HG03521 (cell line): ENCODE results near the gene EHBP1.

Experiments used
- ATAC-seq: cut with Tn5 transposase; IDR thresholded peaks from one replicate; pipeline ENCODE4 v1.9.1; 2021; ENCODE audit warnings: mild to moderate bottlenecking, moderate library complexity; ENCODE audit not compliant: unreplicated experiment

EHBP1 gene

DNA sequence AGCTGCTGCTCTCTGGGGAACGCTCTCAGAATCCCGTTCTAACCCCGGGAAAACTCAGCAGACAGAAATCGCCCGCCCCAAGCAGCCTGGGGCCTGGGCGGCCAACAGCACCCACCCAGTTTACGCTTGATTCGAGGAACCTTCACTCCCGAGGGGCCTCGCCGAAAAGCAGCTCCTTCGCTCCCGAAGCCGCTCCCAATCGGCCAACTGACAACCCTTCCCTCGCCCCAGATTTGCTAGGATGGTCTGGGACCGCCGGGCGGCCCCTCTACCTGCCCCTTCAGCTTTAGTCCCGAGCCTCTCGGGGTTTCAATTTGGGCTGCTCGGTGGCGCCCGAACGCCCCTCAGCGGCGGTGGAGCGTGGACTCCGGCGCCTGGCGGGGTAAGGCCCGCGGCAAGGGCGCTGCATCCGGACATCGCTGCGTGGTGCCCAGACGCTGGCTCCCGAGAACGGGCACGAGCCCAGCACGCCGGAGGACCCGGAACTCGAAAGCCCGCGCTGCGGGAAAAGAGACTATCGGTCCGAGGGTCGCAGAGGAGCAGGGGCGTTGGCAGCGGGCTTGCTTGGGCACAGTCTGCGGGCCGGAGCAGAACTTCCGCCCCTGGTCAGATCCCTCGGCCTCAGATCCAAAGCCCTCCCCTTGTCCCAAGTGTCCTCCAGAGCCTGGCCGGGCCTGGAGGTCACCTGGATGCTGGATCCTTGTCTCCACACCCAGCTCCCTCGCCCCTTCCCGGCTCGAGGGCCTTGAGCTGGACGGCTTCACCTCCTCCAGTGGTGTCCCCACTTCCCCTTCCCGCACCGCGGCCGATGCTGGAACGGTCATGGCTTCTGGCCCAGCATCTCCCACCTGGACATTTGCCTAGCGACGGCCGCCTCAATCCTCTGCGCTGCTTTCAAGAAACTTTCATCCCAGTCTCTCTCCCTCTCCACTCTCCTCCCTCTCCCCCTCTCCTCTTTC is 342.1 kb downstream of the EHBP1 start:
- ATAC-seq: no peak

DNA sequence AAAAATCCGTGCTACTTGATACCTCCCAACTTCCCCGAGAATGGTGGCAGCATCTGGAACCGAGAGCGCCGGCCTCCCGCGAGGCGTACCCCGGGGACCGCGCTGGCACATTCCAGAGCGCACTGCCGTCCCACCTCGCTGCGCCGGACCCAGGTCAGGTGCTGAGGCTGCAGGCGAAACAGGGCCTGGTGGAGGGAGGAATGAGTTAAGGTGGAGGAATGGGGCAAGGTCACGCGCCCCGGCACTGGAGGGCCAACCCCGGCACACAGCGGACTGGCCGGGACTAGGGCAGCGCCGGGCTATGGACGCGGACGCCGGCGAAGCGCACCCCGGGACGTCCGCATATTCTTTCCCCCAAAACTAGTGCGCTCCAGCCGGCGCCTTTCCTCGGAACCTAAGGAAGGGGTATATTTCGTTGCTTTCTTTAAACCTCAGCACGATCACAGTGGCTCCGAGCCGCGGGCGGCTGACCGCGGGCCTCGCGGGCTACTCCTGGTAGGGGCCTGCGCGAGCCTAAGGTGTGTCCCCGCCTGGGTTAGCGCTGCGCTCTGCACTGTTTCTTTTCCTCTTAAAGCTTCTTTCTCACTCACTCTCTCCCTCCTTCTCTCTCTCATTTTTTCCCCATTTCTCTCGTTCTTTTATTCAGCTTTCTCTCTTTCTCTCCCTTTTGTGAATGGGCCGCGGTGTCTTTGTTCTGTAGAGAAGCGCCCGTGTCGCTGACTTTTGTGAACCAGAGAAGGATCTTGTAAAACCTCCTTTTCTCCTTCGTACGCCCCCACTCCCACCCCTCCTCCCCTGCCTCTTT is 343.1 kb downstream of the EHBP1 start:
- ATAC-seq: no peak

DNA sequence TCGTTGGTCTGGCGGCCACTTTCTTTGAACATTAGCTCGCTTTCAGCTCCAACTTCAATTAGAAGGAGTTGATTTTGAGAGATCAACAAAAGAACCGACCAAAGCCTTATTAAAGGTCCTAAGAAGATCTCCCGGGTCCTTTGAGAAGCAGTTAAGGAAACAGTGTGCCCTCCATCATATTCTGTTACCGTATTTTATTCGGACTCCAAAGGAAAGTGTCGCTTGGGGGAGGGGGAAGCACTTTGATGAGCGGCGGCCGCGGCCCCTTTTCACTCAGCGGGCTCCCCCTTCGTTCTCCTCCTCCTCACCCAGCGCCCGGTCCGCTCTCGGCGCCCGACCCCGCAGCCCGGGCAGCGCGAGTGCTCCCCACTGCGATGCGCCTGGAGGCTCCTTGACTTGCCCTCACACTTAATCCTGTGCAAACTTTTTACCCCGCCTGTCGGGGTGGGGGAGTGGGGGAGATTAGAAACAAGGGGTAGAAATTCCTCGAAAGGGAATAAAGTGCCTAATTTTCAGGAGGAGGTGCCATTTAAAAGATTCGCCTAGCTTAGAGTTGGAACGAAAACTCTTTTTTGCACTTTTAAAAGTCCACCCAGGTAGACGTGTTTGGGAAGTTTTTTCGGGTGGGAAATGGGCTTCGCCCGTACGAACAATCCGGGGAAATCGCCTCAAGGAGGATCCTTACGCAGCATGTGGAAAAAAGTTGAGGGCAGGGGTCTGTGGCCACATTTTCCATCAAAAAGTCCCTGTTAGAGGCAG is 343.9 kb downstream of the EHBP1 start:
- no peak for ATAC-seq

DNA sequence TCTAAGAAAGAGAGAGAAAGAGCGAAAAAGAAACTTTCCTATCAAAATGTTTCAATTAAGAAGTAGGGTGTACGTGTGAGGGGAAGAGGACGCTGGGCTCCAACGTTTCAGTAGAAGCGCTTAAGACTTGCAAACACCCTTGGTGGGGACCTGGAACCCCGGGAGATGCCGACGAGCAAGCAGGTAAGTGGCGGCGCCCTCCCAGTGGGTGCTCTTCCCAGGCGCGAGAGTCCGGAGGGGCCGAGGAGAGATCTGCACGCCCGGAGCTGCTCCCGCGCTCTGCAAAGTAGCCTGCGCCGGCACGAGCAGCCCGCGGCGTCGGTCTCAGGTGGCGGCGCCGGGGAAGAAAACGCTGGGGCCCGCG is 344.4 kb downstream of the EHBP1 start:
- ATAC-seq: no peak

DNA sequence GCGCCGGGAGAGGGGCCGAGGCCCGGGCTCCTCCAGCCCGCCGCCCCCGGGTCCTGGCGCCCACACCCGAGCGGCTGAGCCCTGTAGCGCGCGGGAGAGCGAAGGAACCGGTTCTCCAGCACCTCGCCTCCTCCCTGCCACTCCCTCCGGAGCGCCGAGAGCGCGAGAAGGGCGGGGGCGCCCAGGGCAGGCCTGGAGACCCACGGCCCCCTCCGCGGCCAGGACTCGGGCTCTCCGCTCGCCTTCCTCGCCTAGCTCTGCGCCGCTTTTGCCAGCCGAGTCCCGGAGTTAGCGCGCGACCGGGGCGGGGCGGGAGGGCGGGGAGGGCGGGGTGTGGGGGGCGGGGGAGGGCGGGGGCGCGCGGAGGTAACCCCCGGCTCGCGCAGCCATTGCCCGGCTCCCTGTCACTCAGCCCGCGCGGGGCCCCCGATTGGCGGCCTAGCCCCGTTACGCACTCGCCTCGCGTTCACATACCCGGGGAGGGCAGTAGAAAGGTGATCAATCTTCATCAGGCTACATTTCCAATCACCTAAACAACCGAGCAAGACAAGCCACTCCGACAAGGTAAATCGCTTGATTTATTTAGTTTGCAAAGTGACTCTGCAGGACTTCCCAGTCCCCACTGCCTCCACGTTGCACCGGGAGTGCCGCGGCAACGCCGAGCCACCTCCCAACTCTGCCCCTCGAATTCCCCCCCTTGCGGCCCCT is 345.0 kb downstream of the EHBP1 start, which contains the start of gene OTX1:
Gene OTX1 (plus strand): TSS at position 497 of the 708 bp plus-strand sequence. CDS start 2,161 bp downstream, outside the sequence.
- ATAC-seq: peak; percentile 80

DNA sequence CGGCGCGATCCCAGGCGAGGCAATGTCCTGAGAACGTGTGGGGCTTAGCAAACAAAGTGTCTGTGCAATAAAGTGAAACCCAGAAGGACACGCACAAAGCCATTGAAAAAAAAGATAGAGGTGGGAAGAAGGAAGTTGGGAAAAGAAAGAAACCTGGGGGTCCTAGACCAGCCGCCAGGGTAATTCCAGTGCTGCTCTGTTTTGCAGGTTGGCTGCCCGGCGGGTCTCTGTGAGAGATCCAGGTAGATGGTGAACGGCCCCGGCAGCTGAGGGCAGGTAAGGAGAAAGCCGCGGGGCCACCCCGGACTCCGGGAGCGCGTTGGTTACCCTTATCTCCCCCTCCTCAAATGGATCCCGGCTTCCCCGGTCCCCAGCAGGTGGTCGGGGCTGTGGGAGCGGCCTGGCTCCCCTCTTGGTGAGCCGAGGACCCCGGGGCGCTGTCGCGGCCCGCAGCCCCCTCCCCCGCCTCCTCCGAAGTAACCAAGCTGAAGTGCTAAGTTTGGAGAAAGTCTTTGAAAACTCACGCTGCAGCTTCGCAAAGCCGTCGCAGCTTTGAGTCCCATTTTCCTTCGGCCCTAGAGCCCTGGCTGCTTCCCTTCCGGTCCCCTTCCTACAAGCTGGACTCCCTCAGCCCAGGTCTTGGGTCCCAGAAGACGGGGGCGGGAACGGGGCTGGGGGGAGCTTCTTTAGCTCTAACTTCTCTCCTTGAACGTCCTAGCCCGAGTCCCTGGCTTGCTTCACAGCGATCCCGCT is 345.7 kb downstream of the EHBP1 start:
- no peak for ATAC-seq

DNA sequence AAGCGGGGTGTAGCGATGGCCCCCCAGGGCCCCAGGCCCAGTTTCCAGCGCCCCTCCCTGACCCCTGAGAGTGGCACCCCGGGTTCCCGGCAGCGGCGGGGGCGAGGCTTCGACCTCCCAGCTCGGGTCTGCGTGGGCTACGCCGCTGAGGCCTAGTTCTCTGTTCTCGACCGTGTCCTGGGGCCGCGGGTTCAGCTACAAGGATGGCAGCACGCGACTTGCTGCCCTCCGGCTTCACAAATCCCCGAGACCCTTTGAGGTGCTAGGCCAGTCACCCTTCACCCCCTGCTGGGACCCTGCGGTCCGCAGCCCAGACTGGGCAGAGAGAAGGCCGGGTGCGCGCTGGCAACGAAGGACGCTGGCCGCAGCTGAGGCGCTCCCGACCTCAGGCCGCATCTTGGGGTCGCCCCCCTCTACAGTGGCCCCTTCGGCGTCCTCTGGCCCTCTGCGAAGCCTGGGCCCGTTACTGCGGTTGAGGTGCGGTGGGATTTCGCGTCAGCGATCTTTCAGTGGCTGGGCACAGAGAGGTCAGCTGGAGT is 346.4 kb downstream of the EHBP1 start:
- no peak for ATAC-seq

DNA sequence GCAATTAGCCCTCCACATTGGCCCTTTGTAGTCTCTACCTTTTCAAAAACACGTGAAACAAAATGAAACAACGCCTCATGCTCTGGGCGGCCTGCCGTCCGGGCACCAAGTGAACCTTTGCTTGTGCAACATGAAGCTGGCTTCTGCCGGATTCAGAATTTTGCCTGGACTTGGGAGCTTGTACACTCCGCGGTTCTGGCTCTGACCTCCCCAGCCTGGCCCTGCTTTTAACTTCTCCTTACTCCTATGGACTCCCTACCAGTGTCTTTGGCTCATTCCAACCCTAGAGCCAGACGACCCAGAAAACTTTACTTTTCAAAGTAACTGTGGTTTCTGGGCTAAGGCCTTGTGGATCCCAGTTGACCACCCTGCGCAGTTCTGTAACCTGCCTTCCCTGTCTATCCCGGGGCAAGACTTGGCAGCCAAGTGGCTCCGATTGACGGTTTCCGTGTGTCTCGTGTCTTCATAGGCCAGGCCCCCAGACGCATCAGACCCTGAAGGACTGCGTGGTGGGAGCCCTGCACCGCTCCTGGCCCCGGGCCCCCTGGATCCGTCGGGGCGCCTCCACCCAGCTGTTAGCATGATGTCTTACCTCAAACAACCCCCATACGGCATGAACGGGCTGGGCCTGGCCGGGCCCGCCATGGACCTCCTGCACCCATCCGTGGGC is 347.0 kb downstream of the EHBP1 start:
- ATAC-seq: no peak

DNA sequence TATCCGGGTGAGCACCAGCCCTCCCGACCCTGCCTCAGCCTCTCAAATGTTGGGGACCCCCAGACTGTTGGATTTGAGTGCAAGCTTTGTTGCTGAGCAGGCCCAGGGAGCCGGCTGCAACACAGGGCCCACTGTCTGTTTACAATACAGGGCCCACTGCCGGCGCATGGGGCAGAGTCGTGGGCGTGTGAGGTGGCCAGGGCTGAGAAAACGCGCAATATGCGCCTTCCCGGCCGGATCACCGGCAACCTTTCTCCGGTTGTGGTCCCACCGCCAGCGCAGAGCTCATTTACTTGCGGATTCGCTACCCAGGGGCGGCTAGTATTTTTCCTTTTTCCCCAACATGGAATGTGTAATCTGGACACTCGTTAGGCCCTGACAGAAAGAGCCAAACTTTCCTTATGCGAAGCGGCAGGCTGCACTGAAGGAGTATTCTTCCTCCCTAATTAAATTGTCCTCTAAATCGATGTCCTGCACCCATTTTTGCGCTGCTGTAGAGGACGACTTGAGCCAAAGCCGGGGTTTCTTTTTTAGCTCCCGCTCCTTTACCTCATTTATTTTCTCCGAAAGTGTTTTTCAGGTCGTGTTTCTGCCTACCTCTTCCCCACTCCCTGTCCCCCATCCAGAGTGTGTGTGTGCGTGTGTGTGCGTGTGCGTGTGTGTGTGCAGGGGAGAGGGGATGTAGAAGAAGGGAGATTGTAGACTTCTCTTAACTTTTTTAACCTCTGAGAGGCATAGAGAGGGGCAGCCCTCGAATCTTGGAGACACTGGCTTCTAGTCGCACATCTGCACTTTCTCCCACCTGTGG is 347.8 kb downstream of the EHBP1 start:
- no peak for ATAC-seq

DNA sequence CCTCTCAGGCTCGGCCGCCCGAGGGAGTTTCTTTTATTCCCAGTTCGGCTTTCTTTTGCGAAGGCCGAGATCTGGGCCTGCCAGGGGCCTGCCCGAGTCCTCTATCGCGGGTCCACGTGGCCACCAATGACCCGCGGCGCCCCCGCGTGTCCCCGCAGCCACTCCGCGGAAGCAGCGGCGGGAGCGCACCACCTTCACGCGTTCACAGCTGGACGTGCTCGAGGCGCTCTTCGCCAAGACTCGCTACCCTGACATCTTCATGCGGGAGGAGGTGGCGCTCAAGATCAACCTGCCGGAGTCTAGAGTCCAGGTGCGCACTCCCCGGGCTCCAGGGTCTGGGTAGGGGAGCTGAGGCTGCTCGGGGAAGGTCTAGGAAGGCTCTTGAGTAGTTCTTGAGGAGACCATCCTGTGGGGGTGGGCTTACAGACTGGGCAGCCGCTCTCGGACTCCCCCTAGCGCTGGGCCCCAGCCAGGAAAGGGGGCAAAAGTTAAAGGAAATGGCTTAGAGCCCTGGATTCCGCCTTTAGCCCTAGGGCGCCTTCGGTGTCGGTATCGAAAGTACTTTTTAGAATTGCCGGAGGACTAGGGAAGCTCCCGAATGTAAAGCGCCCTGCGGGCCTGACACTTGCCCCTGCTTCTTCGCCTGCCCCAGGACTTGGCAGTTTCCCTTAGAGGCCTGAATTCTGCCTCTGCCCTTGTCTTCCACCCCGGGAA is 348.5 kb downstream of the EHBP1 start:
- ATAC-seq: no peak

DNA sequence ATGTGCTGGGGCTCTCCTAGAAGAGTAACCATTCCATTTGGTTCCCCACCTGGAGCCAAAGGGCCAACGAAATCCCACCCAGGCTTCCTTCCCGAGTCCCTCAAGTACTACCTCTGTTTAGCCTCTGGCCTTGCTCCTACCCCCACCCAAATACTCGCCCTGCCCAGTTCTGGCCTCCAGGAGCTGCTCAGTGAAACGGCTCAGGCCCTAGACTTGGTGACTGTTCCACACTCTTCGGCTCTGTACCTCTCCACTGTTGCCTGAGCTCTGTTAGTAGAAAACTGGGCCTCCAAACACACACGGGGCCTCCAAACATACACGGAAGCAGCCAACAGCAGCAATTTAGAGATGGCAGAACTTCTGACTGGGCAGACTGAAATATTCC is 349.3 kb downstream of the EHBP1 start:
- ATAC-seq: no peak

DNA sequence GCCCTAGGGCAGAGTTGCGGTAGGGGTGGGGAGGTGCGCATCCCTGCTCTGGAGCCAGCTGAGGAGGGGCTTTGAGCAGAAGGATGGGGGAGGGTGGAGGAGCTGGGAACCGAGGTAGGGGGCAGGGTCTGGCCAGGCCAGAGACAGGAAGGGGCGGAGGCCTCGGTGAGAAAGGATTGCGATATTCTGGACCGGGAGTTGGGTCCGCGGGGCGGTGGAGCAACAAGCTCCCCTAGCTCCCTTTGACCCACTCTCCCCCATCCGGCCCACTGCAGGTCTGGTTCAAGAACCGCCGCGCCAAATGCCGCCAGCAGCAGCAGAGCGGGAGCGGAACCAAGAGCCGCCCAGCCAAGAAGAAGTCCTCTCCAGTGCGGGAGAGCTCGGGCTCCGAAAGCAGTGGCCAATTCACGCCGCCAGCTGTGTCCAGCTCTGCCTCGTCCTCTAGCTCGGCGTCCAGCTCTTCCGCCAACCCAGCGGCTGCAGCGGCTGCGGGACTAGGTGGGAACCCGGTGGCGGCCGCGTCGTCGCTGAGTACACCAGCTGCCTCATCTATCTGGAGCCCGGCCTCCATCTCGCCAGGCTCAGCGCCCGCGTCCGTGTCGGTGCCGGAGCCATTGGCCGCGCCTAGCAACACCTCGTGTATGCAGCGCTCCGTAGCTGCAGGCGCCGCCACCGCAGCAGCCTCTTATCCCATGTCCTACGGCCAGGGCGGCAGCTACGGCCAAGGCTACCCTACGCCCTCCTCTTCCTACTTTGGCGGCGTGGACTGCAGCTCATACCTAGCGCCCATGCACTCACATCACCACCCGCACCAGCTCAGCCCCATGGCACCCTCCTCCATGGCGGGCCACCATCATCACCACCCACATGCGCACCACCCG is 350.0 kb downstream of the EHBP1 start:
- ATAC-seq: no peak

DNA sequence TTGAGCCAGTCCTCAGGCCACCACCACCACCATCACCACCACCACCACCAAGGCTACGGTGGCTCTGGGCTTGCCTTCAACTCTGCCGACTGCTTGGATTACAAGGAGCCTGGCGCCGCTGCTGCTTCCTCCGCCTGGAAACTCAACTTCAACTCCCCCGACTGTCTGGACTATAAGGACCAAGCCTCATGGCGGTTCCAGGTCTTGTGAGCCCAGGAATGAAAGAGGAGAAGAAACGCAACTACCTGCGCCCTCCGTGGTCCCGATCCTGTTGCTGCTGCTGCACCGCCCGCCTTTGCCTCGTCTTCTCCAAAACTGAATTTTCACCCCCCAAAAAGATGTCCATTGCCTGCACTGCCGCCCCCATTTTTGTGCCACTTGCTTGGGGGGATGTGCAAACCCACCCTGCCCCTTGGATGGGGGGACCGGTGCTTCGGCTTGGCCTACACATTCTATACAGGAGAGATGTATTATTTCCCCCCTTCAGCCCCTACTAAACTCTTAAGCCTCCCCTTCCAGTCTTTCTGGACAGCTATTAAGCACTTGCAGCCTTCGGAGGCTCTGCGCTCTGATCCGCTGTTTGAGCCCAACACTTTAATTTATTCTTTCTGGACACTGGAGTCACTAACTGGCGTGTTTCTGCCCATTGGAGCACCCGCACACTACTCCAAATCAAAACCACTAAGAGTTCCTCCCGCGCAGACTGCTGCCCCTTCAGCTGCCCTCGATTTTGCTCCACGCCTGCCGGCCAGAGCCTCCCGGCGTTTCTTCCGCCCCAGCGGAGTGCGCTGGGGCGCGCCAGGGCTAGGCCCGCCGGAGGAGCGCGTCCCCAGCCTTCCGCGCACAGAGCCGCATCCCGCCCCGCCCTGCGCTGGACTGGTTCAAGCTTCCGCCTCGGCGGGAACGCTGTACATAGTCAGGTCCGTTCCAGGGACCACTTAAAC is 350.9 kb downstream of the EHBP1 start:
- ATAC-seq: no peak

DNA sequence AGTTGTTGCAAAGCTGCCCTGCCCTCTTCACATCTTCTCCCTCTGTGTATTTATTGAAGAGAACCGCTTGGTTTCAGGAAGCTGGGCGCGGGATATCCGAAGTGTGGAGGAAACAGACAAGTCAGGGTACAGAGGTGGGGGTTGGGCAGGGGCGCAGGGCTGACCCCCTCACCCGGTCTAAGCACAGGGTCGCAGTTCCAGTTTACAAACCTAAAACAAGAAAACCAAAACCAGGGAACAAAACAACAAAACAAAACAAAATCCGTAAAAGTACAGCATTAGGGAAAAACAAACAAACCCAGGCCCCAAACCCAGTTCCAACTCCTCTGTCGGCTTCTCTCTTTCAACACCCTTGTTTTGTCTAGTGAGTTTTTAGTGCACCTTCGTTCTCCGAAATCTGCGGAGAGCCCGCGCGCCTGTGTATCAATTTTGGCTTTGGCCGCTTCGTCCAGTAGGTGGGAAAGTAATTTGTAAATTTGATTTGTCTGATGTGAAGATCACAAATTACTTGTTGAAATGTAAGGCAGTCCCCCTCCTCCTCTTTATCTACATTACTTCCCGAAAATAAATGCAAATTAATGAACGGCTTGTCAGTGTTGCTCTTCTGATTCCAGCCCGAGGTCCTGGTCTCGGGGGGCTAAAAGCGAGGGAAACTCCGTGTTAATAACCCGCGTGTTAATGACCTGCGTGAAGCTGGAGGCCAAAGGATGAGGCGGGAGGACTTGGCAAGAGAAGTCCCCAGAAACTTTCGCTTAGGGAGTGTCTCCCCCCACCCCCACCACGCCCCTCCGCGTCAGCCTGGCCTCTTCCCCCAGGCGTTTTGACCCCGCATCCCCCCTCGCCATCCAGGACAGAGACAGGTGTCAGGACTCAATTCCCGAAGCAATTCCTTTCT is 352.0 kb downstream of the EHBP1 start:
- ATAC-seq: no peak
